KOPT-K1 (cell line): ENCODE data around the gene C1QTNF8.

Source experiments
- H3K27ac ChIP-seq: fragments of 200-600 bp; sonication (generic); 2 replicates; pipeline ENCODE4 v1.5.1; 2016; ENCODE audit warnings: antibody characterized with exemption, mild to moderate bottlenecking, low read depth, low read length; ENCODE audit not compliant: poor library complexity, severe bottlenecking
- H3K36me3 ChIP-seq: fragments of 200-600 bp; sonication (generic); 2 replicates; pipeline ENCODE4 v1.5.1; 2017; ENCODE audit warnings: antibody characterized with exemption, mild to moderate bottlenecking, low read length, moderate library complexity; ENCODE audit not compliant: insufficient read depth
- H3K9me3 ChIP-seq: fragments of 200-600 bp; sonication (generic); 2 replicates; pipeline ENCODE4 v1.5.1; 2017; ENCODE audit warnings: antibody characterized with exemption, low read length, mild to moderate bottlenecking; ENCODE audit not compliant: insufficient read depth, poor library complexity, severe bottlenecking

C1QTNF8 gene

DNA sequence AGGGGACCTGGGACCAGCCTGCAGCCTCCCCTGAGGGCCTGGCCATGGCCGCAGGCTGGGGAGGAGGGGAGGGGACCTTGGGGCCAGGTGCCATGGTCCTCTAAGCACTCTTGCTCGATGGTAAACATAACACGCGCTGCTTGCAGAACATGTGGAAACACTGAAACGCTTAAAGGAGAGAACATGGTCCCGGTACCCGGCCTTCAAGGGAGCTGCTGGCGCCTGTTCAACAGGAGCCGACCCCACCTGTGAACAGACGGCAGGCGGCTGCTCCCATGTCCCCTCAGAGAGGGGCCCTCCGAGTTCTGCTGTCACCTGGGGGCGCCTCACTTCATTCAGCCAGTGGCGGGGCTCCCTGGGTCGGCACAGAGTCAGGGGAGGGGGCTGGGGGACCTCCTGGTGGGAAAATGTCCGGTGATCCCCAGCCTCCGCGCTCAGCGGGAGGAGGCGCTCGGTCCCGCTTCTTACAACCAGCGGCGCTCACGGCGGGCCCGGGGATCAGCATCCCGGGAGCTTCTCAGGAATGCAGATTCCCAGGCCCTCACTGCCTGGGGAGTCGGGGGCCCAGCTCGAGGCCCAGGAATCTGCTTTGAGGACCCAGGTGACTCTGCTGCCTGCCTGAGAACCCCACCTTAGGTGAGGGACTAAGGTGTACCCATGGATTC is 24.4 kb downstream of the C1QTNF8 start:
- no peaks in the 10 kb centered on the region for H3K36me3 ChIP-seq
- H3K27ac ChIP-seq: no peak overlapping the region
- H3K9me3 ChIP-seq: no peaks in the 10 kb centered on the region

DNA sequence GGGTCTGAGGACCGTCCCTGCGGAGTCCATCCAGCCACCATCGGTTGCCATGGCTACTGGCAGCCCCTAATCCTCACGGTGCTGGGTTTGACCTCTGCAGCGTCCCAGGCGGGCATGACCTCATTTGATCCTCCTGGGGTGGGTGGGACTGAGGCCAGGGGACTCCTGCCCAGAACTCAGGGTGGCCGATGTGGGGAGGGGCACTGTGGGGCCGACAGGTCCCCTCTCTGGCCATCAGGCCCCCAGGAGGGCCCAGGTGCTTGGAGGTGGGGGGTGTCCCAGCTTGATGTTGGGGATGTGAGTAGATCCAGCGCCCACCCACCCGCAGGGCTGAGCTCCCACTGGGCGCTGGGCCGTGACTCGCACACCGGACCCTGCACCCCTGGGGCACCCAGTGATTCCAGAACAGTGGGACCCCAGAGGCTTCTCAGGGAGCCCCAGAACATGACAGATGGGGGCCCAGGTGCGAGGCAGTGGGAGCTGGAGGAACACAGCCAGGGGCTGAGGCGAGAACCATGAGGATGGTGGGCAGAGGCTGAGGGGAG is 25.1 kb downstream of the C1QTNF8 start:
- no peaks in the 10 kb centered on the region for H3K36me3 ChIP-seq
- no peak overlapping the region for H3K27ac ChIP-seq
- H3K9me3 ChIP-seq: no peaks in the 10 kb centered on the region

DNA sequence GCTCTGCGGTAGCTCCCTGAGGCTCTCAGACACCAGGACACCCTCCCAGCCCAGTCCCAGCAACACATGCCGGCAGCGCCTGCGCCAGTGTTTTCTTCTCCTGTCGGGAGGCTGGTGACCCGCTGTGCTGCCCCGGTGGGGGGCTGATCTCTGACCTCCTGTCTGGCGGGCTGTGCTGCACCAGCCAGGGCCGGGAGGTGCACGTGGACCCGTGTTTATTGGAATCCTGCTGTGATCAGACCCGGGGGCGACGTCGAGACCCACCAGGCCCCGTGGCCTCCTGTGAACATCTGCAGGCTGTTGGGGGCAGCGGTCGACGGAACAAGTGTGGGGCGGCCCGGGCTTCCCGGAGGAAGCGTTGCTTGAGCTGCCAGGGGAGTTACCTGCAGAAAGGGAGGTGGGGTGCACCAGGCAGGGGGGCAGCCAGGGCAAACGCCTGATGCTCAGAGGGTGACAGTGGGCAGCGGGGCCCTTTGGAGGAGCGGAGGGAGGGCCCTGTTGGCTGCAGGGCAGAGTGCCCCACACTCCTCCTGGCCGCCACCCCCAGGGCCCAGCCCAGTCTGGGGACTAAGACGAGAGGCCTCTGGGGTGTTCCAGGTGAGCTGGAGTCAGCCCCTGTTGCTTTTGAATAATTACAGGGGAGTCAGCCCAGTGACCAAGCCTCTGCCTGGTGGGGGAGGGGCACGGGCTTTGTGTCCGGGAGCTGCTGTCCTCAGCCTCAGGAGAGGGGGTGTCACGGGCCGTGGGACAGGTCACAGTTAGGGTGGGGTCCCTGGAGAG is 25.8 kb downstream of the C1QTNF8 start:
- H3K9me3 ChIP-seq: no peaks in the 10 kb centered on the region
- H3K36me3 ChIP-seq: no peaks in the 10 kb centered on the region
- no peak overlapping the region for H3K27ac ChIP-seq

DNA sequence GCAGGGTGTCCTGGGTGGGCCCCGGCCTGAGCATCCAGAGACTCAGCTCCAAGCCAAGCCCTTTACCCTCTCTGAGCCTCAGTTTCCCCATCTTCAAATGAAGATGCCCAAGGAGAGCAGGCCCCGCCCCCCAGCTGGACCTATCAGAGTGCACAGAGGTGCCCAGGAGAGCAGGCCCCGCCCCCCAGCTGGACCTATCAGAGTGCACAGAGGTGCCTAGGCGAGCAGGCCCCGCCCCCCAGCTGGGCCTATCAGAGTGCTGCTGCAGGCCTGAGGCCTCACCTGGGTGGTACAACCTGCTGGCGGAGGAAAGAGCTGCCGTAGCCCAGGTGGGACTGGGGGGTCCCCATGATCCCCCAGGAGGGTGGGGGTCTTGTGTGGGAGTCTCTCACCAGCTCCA is 26.9 kb downstream of the C1QTNF8 start:
- Histone ChIP-seq H3K9me3 (no peaks in the 10 kb centered on the region), H3K36me3 (no peaks in the 10 kb centered on the region), H3K27ac (no peak overlapping the region)

DNA sequence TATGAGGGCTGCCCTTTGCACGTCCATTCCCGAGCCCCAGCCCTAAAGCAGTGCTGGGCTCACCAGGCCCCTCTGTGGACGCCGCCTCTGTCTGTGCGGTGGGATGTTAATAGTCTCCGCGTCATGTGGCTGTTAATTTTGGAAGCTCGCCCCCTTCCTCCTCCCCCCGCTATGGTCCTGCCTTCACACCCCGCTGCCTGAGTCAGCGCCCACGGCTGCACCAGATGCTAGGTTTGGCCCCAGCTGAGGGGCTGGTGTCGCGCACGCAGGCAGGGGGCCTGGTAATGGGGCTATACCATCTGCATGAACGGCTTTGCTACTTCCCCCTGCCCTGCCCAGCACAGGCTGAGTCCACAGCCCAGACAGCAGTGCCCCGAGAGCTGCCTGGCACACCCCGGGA is 27.6 kb downstream of the C1QTNF8 start:
- Histone ChIP-seq H3K36me3 (no peaks in the 10 kb centered on the region), H3K27ac (no peak overlapping the region), H3K9me3 (no peaks in the 10 kb centered on the region)

DNA sequence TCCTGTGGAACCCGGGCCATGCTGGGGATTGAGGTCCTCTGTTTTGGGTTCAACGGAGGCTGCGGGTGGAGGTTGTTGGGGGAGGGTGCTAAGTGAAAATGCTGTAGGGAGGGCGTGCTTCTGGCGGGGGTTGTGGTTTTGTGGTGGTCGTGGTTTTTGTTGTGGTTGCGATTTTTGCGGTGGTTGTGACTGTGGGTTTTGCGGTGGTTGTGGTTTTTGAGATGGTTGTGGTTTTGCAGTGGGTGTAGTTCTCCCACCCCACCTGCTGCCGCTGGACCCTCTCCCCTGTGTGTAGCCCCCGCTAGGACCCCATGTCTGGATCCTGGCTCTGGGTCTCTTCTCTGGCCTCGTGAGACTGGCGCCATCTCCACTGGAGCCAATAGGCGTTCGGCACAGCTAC is 28.4 kb downstream of the C1QTNF8 start:
- no peaks in the 10 kb centered on the region for H3K9me3 ChIP-seq
- no peak overlapping the region for H3K27ac ChIP-seq
- H3K36me3 ChIP-seq: no peaks in the 10 kb centered on the region

DNA sequence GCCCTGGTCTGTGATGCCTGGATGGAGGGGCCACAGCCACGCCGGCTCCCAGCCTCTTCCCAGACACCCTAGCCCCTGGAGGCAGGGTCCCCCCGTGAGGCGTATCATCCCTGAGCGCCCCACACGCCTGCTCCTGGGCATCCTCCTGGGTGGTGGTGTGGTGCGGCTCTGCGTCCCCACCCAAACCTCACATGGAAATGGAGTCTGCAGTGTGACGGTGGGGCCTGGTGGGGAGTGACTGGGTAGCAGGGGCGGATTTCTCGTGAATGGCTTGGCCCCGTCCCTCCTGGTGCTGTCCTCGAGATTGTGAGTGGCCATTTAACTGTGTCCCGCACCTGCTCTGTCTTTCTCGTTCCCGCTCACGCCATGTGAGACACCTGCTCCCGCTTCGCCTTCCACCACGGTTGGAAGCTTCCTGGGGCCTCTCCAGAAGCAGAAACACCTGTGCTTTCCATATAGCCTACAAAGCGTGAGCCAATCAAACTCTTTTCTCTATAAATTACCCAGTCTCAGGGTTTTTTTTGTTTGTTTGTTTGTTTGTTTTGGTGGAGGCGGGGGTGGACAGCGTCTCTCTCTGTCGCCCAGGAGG is 29.4 kb downstream of the C1QTNF8 start:
- Histone ChIP-seq H3K27ac (no peak overlapping the region), H3K9me3 (no peaks in the 10 kb centered on the region), H3K36me3 (no peaks in the 10 kb centered on the region)

DNA sequence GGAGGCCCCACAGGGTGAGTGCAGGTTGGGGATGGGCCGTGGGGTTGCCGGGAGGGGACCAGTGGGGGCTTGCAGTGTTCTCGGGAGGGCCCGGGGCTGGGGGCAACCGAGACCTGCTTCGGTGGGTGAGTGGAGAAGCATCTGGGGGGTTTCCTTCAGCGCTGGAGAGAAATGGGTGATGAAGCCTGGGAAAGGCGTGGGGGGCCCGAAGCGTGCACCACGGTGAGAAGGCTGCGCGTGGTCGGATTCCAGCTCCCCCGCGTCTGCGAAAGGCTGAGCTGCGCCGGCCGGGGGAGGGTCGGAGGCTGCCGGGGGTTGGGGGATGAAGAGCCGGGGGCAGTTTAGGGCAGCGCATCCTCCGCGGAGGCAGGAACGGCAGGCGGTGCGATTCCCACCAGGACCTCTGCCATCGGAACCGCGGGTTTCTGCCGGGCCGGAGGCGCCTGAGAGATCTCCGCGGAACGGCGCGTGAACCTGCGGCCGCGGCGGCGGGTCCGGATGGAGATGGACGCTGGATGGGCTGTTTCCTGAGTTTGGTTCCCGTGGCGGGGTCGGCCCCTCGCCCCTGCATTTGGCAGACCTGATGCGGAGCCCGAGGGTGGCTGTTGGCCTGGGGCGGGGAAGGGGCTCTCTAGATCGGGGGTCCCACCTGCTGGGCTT is 30.4 kb downstream of the C1QTNF8 start:
- H3K27ac ChIP-seq: no peak overlapping the region
- H3K9me3 ChIP-seq: no peaks in the 10 kb centered on the region
- H3K36me3 ChIP-seq: no peaks in the 10 kb centered on the region

DNA sequence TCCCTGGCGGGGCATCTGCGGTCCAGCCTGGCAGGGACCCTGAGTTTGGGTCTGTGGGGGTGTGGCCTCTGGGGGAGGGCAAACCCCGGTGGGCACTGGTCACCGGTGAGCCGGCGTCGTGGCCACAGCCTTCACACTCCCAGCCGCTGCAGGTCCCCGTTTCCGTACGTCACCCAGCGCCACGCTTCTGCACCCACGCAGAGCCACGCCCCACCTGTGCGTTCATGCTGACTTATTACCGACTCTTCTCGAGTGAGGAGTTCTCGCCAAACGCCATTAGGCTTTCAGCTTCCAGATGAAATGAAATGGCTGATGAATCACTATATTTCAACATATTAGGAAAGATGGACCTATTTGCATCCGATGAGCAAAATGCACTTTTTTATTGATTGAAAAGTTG is 32.3 kb downstream of the C1QTNF8 start:
- Histone ChIP-seq H3K9me3 (peaks cover 8% of the 10 kb centered on the region), H3K36me3 (no peaks in the 10 kb centered on the region), H3K27ac (no peak overlapping the region)

DNA sequence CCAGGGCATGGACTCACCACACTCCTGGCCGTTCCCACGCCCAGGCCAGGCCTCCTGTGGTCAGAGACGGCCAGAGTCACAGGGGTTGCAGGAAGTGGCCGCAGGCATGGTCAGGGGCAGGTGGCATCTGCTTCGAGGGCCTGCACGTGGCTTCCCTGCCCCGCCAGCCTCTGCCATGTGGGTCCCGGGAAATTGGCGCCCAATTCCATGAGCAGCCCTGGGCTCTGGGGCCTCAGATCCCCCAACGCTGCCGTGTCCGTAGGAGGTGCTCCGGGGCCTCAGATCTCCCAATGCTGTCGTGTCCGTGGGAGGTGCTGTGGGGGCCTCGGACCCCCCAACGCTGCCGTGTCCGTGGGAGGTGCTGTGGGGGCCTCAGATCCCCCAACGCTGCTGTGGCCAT is 33.1 kb downstream of the C1QTNF8 start:
- Histone ChIP-seq H3K27ac (no peak overlapping the region), H3K36me3 (no peaks in the 10 kb centered on the region), H3K9me3 (peaks cover 14% of the 10 kb centered on the region)

DNA sequence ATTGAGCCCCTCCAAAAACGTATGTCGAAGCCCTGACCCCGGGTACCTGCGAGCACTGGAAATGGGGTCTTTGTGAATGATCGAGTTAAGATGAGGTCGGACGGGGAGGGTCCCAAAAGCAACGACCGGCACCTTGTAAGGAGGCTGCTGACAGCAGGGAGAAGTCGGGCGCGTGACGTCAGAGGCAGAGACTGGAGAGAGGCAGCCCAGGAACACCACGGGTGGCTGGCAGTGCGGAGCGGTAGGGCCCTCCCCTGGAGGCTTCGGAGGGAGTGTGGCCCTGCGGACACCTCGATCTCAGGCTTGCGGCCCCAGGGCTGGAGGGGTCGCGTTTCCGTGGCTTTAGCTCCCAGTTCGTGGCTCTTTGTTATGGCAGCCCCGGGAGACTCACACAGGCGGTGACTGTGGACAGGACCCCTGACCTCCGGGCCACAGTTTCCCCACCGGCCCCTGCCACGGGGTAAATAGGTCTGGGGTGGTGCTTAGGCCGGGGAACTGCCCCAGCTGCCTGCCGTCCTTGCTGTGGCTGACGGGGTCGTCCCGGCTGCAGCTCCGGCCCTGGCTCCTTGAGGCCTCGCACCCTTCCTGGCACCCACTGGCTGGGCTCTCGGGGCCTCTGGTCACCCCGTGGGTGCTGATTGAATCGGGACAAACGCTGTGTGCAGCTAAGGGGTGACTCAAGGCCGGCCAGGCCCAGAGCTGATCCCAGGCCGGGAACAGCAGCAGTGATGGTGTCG is 34.1 kb downstream of the C1QTNF8 start:
- Histone ChIP-seq H3K9me3 (peaks cover 14% of the 10 kb centered on the region), H3K27ac (no peak overlapping the region), H3K36me3 (no peaks in the 10 kb centered on the region)

DNA sequence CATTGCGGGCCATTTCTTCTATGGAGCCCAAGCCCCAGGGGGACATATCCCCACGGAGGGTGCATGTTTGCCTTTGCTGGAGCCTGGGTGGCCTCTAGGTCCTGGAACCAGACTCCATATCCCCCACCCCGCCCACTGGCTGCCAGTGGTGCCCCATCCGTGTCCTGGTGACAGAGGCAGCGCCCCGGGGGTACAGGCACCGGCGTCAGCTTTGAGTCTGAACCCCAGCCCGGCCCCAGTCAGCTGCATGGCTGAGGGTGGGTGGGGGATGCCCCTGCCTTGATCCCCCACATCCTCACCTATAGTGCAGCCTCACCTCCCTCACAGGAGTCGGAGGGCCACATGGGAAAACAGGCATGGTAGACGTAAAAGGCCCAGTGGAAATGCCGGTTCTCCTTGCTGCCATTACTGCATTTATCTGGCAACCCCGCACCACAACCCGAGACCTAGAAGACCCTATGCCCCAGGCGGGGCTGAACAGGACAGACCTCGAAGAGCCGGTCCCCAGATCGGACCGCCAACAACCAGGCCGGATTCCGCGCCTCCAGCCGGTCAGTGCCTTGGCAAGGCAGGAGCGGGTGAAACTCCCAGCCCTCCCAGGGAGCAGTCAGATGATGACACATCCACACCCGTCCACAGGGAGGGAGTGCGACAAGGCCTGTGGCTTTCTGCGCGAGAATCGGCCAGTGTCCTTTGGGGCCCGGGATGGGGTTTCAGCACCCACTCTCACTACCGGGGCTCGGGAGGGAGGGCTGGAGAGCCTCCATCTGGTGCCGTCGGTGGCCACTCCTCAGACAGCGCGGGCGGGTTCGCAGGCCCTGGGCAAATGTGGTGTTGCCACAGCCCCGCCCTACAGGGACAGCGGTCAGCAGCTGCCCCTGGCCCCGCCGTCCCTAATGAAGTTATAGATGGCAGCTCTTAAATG is 35.4 kb downstream of the C1QTNF8 start:
- no peaks in the 10 kb centered on the region for H3K36me3 ChIP-seq
- peaks cover 14% of the 10 kb centered on the region for H3K9me3 ChIP-seq
- no peak overlapping the region for H3K27ac ChIP-seq

DNA sequence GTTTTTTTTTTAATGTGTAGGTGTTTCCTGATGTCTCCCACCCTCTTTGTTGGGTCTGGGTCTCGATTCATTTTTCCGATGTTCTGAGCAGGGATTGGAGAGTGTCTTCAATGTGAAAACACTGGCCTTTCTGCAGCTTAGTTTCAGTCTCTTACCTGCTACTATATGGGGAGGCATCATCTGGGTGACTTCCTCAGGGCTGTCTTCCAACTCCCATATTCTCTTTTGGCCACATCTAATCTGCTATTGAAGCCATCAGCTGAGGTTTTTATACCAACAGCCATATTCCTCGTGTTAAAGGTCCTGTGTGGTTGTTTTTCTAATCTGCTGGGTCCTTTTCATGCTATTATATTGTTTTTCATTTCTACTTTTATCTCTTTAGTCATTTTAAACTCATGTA is 36.7 kb downstream of the C1QTNF8 start:
- Histone ChIP-seq H3K27ac (no peak overlapping the region), H3K36me3 (no peaks in the 10 kb centered on the region), H3K9me3 (peaks cover 14% of the 10 kb centered on the region)

DNA sequence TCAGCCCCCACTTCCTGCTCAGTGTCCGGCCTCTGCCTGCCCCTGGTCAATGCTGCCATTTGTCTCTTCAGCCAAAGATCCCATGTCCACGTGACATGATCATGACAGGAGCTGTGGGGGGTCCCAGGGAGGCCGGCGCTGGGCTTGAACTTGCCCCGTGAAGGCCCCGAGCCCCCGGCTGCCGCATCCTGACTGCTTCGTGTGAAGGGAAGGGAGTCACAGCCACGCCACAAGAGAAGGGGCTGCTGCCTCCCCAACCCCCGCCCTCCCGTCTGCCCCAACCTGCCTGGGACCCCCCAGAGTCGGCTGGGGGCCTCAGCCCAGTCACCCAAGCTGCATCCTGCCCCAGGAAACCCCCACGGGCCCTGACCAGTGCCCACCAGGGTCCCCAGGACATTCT is 37.8 kb downstream of the C1QTNF8 start:
- Histone ChIP-seq H3K27ac (no peak overlapping the region), H3K9me3 (peaks cover 14% of the 10 kb centered on the region), H3K36me3 (no peaks in the 10 kb centered on the region)
